HG03135 (cell line): Measurements from ENCODE around the gene KPNA5.
"Not testable (repeated sequence)": the region's sequence is repeated elsewhere in the genome, so short reads cannot be mapped to it uniquely, and the experiment has no call there.

Source experiments
- ATAC-seq: cut with Tn5 transposase; IDR thresholded peaks from one replicate; pipeline ENCODE4 v1.9.1; 2021; ENCODE audit warnings: mild to moderate bottlenecking, moderate library complexity; ENCODE audit not compliant: unreplicated experiment

Gene KPNA5

GRCh38 chr6:116680880-116681672 lies at the start of gene KPNA5:
TSS of gene KPNA5 (plus strand) at chr6:116681211. CDS start at chr6:116681335, 124 bp downstream.
- ATAC-seq, result peak; percentile 95

GRCh38 chr6:116631379-116631990 lies 49.5 kb upstream of the KPNA5 start:
- peak; percentile 81 for ATAC-seq

GRCh38 chr6:116633685-116634084 lies 47.3 kb upstream of the KPNA5 start:
- no peak for ATAC-seq

GRCh38 chr6:116648156-116648555 lies 32.9 kb upstream of the KPNA5 start:
- no peak for ATAC-seq

GRCh38 chr6:116649129-116649528 lies 31.9 kb upstream of the KPNA5 start:
- no peak for ATAC-seq

GRCh38 chr6:116651916-116652315 lies 29.1 kb upstream of the KPNA5 start:
- ATAC-seq, result no peak

GRCh38 chr6:116661594-116661993 lies 19.4 kb upstream of the KPNA5 start:
- ATAC-seq, result no peak

- ATAC-seq, result no peak
Observed at GRCh38 chr6:116662202-116662601, 18.8 kb upstream of the KPNA5 start.

- no peak for ATAC-seq
Observed at GRCh38 chr6:116663308-116663707, 17.7 kb upstream of the KPNA5 start.

GRCh38 chr6:116664169-116664568 lies 16.8 kb upstream of the KPNA5 start:
- not testable (repeated sequence) for ATAC-seq

GRCh38 chr6:116665464-116665863 lies 15.5 kb upstream of the KPNA5 start:
- no peak for ATAC-seq

GRCh38 chr6:116666869-116667268 lies 14.1 kb upstream of the KPNA5 start:
- peak; percentile 33 for ATAC-seq

GRCh38 chr6:116667623-116668022 lies 13.4 kb upstream of the KPNA5 start:
- ATAC-seq, result peak; percentile 34

GRCh38 chr6:116672306-116672705 lies 8.7 kb upstream of the KPNA5 start:
- ATAC-seq, result no peak

- no peak for ATAC-seq
Observed at GRCh38 chr6:116676021-116676420, 5.0 kb upstream of the KPNA5 start.

GRCh38 chr6:116682334-116682712 lies 1.3 kb downstream of the KPNA5 start:
- ATAC-seq, result peak; percentile 34

- ATAC-seq, result no peak
Observed at GRCh38 chr6:116685437-116685993, 4.5 kb downstream of the KPNA5 start.

- not testable (repeated sequence) for ATAC-seq
Observed at GRCh38 chr6:116686475-116687101, 5.6 kb downstream of the KPNA5 start.

- ATAC-seq, result no peak
Observed at GRCh38 chr6:116691154-116691553, 10.1 kb downstream of the KPNA5 start.

GRCh38 chr6:116692873-116693272 lies 11.9 kb downstream of the KPNA5 start:
- ATAC-seq, result not testable (repeated sequence)

GRCh38 chr6:116693275-116693674 lies 12.3 kb downstream of the KPNA5 start:
- not testable (repeated sequence) for ATAC-seq

- ATAC-seq, result peak; percentile 93
Observed at GRCh38 chr6:116695401-116695800, 14.4 kb downstream of the KPNA5 start.
